Peyer's patch (tissue), 4 donors: ENCODE results near the gene FRYL.

Source experiments
- CTCF ChIP-seq, 6 experiments: fragments of 450-650 bp in 4 of 6; fragments of 200-600 bp in 2 of 6; sonication (generic) in 1 of 6; IDR thresholded peaks; one replicate each; pipeline ENCODE4 v1.5.1; 2017 to 2019; ENCODE audit warnings: antibody characterized with exemption in 6 of 6, mild to moderate bottlenecking in 3 of 6, moderate library complexity in 1 of 6
- POLR2A ChIP-seq, 2 donors: fragments of 450-650 bp; IDR thresholded peaks; one replicate each; pipeline ENCODE4 v1.5.1; 2017; ENCODE audit warnings: antibody characterized with exemption in 2 of 2, mild to moderate bottlenecking in 2 of 2, moderate library complexity in 2 of 2

- TF ChIP-seq CTCF (IDR thresholded peaks at IDR 0.05) (no peak), POLR2A (IDR thresholded peaks at IDR 0.05) (no peak)
Measured at GRCh38 chr4:48564151-48564550, 215.9 kb downstream of the FRYL start.
